HepG2 (cell line): ENCODE results near the gene ADH1C. TPM values are rescaled to one million over a fixed set of nuclear protein-coding genes. Genes with fewer than 3 reads are reported as not detected.

Source experiments
- FOSL1 ChIP-seq: sonication (generic); formaldehyde crosslinking; IDR thresholded peaks from 2 replicates; pipeline ENCODE4 v1.9.0; 2021; ENCODE audit warnings: missing genetic modification reagents, borderline replicate concordance
- FOXP1 ChIP-seq, 2 experiments: fragments of 450-650 bp in 1 of 2; IDR thresholded peaks; 2 replicates each; pipeline ENCODE4 v1.6.1; 2017 to 2018; ENCODE audit warnings: antibody characterized with exemption in 1 of 2
- HNRNPH1 ChIP-seq: fragments of 200-400 bp; formaldehyde crosslinking; optimal IDR thresholded peaks from 2 replicates; pipeline ENCODE3; 2017; ENCODE audit warnings: mild to moderate bottlenecking, low read depth, low read length
- MAFF ChIP-seq: IDR thresholded peaks from 2 replicates; pipeline ENCODE4 v1.6.1; 2011; ENCODE audit warnings: low read depth, low read length, improper control_type of control experiment
- MAFG ChIP-seq: sonication (generic); formaldehyde crosslinking; IDR thresholded peaks from 2 replicates; pipeline ENCODE4 v1.5.1; 2020; ENCODE audit warnings: mild to moderate bottlenecking, missing genetic modification reagents
- NFE2L2 ChIP-seq: fragments of 150-350 bp; IDR thresholded peaks from 2 replicates; pipeline ENCODE4 v1.6.1; 2014; ENCODE audit warnings: low read length
- RFX3 ChIP-seq: IDR thresholded peaks from 2 replicates; pipeline ENCODE4 v1.6.1; 2016; ENCODE audit warnings: missing biosample characterization, missing genetic modification reagents
- U2AF1 ChIP-seq: fragments of 200-400 bp; formaldehyde crosslinking; optimal IDR thresholded peaks from 2 replicates; pipeline ENCODE3; 2017; ENCODE audit warnings: mild to moderate bottlenecking, low read depth, low read length
- ZKSCAN5 ChIP-seq: sonication (generic); formaldehyde crosslinking; IDR thresholded peaks from 2 replicates; pipeline ENCODE4 v1.5.1; 2020; ENCODE audit warnings: mild to moderate bottlenecking, missing genetic modification reagents
- ZSCAN9 ChIP-seq: IDR thresholded peaks from 2 replicates; pipeline ENCODE4 v1.6.1; 2016; ENCODE audit warnings: borderline replicate concordance
- polyA plus RNA-seq, 8 experiments: library from polyadenylated mRNA; depleted of rRNA in 3 of 8; stranded (reverse) in 7 of 8; unstranded in 1 of 8; fragments of >200 nt; fragmentation: Illumina TruSeq in 4 of 8; extraction: Trizol in 4 of 8; gene quantifications; 2 replicates each; pipeline versions ENCODE4 v1.2.1 to v1.2.3, GENCODE V29; 2011 to 2016; ENCODE audit warnings: low read depth in 4 of 8, missing spikeins in 1 of 8, mixed read lengths in 1 of 8; ENCODE audit not compliant: insufficient read depth in 1 of 8
- total RNA-seq, 5 experiments: library from RNA; depleted of rRNA; stranded (reverse); fragments of >200 nt; fragmentation: Illumina TruSeq; extraction: Trizol; gene quantifications; 2 replicates each; pipeline ENCODE4 v1.2.3, GENCODE V29; 2016; ENCODE audit warnings: low read depth in 1 of 5
- TF ChIP-seq, protein P1 (sequence below): sonication (generic); formaldehyde crosslinking; IDR thresholded peaks from 2 replicates; pipeline ENCODE4 v1.5.0; 2020; ENCODE audit warnings: missing genetic modification reagents
- TF ChIP-seq, protein P2 (sequence below), 2 experiments: sonication (generic) in 1 of 2; formaldehyde crosslinking in 1 of 2; IDR thresholded peaks; 2 replicates each; pipeline versions ENCODE4 v1.4.0 to v1.6.1; 2016 to 2020; ENCODE audit warnings: borderline replicate concordance in 1 of 2, low read depth in 1 of 2, mild to moderate bottlenecking in 1 of 2, missing genetic modification reagents in 1 of 2
- TF ChIP-seq, protein P3 (sequence below): sonication (generic); formaldehyde crosslinking; IDR thresholded peaks from 2 replicates; pipeline ENCODE4 v1.8.1; 2023; ENCODE audit warnings: missing genetic modification reagents, inconsistent platforms, borderline replicate concordance
- TF ChIP-seq, protein P4 (sequence below): sonication (generic); formaldehyde crosslinking; IDR thresholded peaks from 2 replicates; pipeline ENCODE4 v1.4.0; 2020; ENCODE audit warnings: missing genetic modification reagents
- TF ChIP-seq, protein P5 (sequence below): sonication (generic); formaldehyde crosslinking; IDR thresholded peaks from 2 replicates; pipeline ENCODE4 v1.4.0; 2020; ENCODE audit warnings: missing genetic modification reagents

ADH1C gene
- total and polyA plus RNA-seq, 2 of the 13 experiments (the other 11 are each of a cell fraction or from before 2014, with no cell fraction given): not detected

DNA sequence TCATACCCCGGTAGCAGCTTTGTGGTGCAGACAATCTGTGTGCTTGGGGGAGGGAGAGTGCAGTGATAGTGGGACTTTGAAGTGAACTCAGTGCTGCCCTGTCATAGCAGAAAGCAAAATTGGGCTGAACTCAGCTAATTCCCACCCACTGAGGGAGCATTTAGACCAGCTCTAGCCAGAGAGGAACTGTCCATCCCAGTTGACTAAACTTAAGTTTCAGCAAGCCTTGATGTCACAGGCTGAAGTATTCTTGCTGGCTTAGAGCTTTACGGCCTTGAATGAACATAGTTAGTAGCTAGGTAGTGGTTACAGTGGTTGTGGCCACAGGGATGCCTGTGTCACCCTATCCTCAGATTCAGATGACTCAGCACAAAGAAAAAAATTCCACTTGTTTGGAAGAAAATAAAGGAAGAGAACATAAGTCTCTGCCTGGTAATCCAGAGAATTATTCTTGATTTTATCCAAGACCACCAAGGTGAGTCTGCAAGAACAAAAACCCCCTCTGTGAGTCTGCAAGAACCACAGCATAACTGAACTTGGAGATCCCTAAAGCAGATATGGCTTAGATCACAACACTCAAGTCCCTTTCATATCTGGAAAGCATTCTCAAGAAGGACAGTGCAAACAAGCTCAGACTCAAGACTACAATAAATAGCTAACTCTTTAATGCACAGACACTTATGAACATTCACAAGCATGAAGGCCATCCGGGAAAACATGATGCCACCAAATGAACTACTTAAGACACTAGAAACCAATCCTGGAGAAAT, 43.2 kb upstream of the ADH1C start (continued):
- TF ChIP-seq, protein P1, sequence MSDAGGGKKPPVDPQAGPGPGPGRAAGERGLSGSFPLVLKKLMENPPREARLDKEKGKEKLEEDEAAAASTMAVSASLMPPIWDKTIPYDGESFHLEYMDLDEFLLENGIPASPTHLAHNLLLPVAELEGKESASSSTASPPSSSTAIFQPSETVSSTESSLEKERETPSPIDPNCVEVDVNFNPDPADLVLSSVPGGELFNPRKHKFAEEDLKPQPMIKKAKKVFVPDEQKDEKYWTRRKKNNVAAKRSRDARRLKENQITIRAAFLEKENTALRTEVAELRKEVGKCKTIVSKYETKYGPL (CRISPR knock-in tag): no peak
- no peak for TF ChIP-seq U2AF1
- no peak for TF ChIP-seq ZKSCAN5
- no peak for TF ChIP-seq ZSCAN9 (CRISPR knock-in tag)
- TF ChIP-seq FOSL1 (CRISPR knock-in tag): no peak
- TF ChIP-seq MAFF: peak; percentile 95
- TF ChIP-seq HNRNPH1: no peak
- TF ChIP-seq MAFG (CRISPR knock-in tag): peak; percentile 47; the same call in 1 of the 2 replicates
- no peak for TF ChIP-seq FOXP1 (IDR thresholded peaks at IDR 0.05)
- TF ChIP-seq FOXP1 (CRISPR knock-in tag; IDR thresholded peaks at IDR 0.05): no peak
- TF ChIP-seq, protein P2, sequence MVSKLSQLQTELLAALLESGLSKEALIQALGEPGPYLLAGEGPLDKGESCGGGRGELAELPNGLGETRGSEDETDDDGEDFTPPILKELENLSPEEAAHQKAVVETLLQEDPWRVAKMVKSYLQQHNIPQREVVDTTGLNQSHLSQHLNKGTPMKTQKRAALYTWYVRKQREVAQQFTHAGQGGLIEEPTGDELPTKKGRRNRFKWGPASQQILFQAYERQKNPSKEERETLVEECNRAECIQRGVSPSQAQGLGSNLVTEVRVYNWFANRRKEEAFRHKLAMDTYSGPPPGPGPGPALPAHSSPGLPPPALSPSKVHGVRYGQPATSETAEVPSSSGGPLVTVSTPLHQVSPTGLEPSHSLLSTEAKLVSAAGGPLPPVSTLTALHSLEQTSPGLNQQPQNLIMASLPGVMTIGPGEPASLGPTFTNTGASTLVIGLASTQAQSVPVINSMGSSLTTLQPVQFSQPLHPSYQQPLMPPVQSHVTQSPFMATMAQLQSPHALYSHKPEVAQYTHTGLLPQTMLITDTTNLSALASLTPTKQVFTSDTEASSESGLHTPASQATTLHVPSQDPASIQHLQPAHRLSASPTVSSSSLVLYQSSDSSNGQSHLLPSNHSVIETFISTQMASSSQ (IDR thresholded peaks at IDR 0.05; ENCODE audit: low read depth): no peak
- TF ChIP-seq, protein P2 (CRISPR knock-in tag; IDR thresholded peaks at IDR 0.05; ENCODE audit: borderline replicate concordance): no peak
- TF ChIP-seq NFE2L2: peak; percentile 72
- TF ChIP-seq, protein P3, sequence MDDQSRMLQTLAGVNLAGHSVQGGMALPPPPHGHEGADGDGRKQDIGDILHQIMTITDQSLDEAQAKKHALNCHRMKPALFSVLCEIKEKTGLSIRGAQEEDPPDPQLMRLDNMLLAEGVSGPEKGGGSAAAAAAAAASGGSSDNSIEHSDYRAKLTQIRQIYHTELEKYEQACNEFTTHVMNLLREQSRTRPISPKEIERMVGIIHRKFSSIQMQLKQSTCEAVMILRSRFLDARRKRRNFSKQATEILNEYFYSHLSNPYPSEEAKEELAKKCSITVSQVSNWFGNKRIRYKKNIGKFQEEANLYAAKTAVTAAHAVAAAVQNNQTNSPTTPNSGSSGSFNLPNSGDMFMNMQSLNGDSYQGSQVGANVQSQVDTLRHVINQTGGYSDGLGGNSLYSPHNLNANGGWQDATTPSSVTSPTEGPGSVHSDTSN (CRISPR knock-in tag): no peak
- TF ChIP-seq, protein P4, sequence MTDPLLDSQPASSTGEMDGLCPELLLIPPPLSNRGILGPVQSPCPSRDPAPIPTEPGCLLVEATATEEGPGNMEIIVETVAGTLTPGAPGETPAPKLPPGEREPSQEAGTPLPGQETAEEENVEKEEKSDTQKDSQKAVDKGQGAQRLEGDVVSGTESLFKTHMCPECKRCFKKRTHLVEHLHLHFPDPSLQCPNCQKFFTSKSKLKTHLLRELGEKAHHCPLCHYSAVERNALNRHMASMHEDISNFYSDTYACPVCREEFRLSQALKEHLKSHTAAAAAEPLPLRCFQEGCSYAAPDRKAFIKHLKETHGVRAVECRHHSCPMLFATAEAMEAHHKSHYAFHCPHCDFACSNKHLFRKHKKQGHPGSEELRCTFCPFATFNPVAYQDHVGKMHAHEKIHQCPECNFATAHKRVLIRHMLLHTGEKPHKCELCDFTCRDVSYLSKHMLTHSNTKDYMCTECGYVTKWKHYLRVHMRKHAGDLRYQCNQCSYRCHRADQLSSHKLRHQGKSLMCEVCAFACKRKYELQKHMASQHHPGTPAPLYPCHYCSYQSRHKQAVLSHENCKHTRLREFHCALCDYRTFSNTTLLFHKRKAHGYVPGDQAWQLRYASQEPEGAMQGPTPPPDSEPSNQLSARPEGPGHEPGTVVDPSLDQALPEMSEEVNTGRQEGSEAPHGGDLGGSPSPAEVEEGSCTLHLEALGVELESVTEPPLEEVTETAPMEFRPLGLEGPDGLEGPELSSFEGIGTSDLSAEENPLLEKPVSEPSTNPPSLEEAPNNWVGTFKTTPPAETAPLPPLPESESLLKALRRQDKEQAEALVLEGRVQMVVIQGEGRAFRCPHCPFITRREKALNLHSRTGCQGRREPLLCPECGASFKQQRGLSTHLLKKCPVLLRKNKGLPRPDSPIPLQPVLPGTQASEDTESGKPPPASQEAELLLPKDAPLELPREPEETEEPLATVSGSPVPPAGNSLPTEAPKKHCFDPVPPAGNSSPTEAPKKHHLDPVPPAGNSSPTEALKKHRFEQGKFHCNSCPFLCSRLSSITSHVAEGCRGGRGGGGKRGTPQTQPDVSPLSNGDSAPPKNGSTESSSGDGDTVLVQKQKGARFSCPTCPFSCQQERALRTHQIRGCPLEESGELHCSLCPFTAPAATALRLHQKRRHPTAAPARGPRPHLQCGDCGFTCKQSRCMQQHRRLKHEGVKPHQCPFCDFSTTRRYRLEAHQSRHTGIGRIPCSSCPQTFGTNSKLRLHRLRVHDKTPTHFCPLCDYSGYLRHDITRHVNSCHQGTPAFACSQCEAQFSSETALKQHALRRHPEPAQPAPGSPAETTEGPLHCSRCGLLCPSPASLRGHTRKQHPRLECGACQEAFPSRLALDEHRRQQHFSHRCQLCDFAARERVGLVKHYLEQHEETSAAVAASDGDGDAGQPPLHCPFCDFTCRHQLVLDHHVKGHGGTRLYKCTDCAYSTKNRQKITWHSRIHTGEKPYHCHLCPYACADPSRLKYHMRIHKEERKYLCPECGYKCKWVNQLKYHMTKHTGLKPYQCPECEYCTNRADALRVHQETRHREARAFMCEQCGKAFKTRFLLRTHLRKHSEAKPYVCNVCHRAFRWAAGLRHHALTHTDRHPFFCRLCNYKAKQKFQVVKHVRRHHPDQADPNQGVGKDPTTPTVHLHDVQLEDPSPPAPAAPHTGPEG (CRISPR knock-in tag): no peak
- no peak for TF ChIP-seq RFX3 (CRISPR knock-in tag)
- TF ChIP-seq, protein P5, sequence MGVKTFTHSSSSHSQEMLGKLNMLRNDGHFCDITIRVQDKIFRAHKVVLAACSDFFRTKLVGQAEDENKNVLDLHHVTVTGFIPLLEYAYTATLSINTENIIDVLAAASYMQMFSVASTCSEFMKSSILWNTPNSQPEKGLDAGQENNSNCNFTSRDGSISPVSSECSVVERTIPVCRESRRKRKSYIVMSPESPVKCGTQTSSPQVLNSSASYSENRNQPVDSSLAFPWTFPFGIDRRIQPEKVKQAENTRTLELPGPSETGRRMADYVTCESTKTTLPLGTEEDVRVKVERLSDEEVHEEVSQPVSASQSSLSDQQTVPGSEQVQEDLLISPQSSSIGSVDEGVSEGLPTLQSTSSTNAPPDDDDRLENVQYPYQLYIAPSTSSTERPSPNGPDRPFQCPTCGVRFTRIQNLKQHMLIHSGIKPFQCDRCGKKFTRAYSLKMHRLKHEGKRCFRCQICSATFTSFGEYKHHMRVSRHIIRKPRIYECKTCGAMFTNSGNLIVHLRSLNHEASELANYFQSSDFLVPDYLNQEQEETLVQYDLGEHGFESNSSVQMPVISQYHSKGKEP (CRISPR knock-in tag): no peak
